Skeletal muscle satellite cell (primary cell): Measurements from ENCODE around the gene CHSY3.

ENCODE experiments used
- H3K27me3 ChIP-seq: 2 replicates; pipeline ENCODE4 v1.7.0; 2013; ENCODE audit warnings: low read length; ENCODE audit not compliant: control insufficient read depth, insufficient read depth
- H3K36me3 ChIP-seq: 2 replicates; pipeline ENCODE4 v1.7.0; 2013; ENCODE audit warnings: mild to moderate bottlenecking, control low read depth, low read length; ENCODE audit not compliant: insufficient read depth
- H3K4me1 ChIP-seq: 2 replicates; pipeline ENCODE4 v1.7.0; 2013; ENCODE audit warnings: low read length; ENCODE audit not compliant: control insufficient read depth, insufficient read depth
- H3K4me2 ChIP-seq: 2 replicates; pipeline ENCODE4 v1.7.0; 2013; ENCODE audit warnings: mild to moderate bottlenecking, low read length
- H3K4me3 ChIP-seq: 2 replicates; pipeline ENCODE4 v1.7.0; 2013; ENCODE audit warnings: low read length
- H3K9ac ChIP-seq: 2 replicates; pipeline ENCODE4 v1.7.0; 2013; ENCODE audit warnings: mild to moderate bottlenecking, low read depth, low read length, moderate library complexity
- H3K9me3 ChIP-seq: replicated peaks from 2 replicates; pipeline ENCODE4 v1.7.0; 2013; ENCODE audit warnings: mild to moderate bottlenecking, control low read depth, low read length

The CHSY3 gene

DNA sequence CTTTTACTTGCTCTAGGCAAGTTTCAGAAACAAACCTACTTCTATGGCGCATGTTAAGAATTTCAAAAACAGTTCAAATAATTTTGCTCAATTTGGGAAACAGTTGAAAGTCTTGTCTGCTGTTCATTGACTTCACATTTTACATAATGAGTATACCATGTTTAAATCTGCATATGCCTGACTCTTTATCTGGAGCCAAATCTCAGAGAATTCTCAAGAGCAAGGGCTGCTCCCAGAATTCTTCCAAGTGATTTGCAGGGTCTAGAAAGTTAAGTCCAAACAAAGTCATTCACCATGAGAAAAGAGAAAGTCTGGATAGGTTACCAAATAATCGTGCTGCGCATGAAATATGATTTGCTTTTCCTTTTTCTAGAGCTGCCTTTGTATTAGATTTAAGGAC, 160.2 kb downstream of the CHSY3 start:
- peaks cover 11% of the 10 kb centered on the region for H3K4me1 ChIP-seq
- H3K36me3 ChIP-seq: no peaks in the 10 kb centered on the region
- H3K9me3 ChIP-seq: peaks cover 5% of the 10 kb centered on the region
- no peak overlapping the region for H3K9ac ChIP-seq
- H3K4me3 ChIP-seq: no peak overlapping the region
- no peaks in the 10 kb centered on the region for H3K27me3 ChIP-seq
- no peak overlapping the region for H3K4me2 ChIP-seq

DNA sequence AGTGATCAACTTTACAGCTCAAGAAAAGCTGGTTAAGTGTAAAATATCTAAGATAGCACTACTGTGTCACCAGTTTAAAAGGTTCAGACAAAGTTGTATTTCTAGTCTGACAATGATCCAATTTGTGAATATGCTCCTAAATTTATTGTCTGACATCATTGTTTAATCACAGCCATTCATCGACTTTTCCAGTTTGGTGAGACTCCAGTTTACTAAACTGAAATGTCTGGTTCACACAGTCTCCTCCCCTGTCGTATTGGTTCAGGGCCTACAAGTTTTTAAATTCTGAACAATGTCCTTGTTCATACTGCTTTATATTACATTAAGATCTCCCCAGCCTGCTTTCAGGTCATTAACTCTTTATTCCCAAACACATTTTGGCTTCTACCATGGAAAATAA, 161.4 kb downstream of the CHSY3 start:
- peaks cover 11% of the 10 kb centered on the region for H3K4me1 ChIP-seq
- no peaks in the 10 kb centered on the region for H3K27me3 ChIP-seq
- H3K4me3 ChIP-seq: no peak overlapping the region
- no peaks in the 10 kb centered on the region for H3K9me3 ChIP-seq
- H3K9ac ChIP-seq: no peak overlapping the region
- no peaks in the 10 kb centered on the region for H3K36me3 ChIP-seq
- no peak overlapping the region for H3K4me2 ChIP-seq

- Histone ChIP-seq H3K9ac (no peak overlapping the region), H3K4me3 (no peak overlapping the region), H3K4me2 (no peak overlapping the region), H3K9me3 (no peaks in the 10 kb centered on the region), H3K36me3 (no peaks in the 10 kb centered on the region), H3K4me1 (peaks cover 11% of the 10 kb centered on the region), H3K27me3 (no peaks in the 10 kb centered on the region)
These were observed 162.4 kb downstream of the CHSY3 start for GRCh38 chr5:130066644-130067043.

- no peak overlapping the region for H3K4me2 ChIP-seq
- H3K4me1 ChIP-seq: peaks cover 11% of the 10 kb centered on the region
- no peak overlapping the region for H3K9ac ChIP-seq
These were observed 163.1 kb downstream of the CHSY3 start for GRCh38 chr5:130067364-130067763.

GRCh38 chr5:130068101-130068500, 163.8 kb downstream of the CHSY3 start:
- no peaks in the 10 kb centered on the region for H3K27me3 ChIP-seq
- H3K4me1 ChIP-seq: peaks cover 11% of the 10 kb centered on the region
- H3K36me3 ChIP-seq: no peaks in the 10 kb centered on the region
- H3K9ac ChIP-seq: no peak overlapping the region
- no peak overlapping the region for H3K4me3 ChIP-seq
- no peak overlapping the region for H3K4me2 ChIP-seq
- no peaks in the 10 kb centered on the region for H3K9me3 ChIP-seq

More at GRCh38 chr5:130067364-130067763, 163.1 kb downstream of the CHSY3 start:
- Histone ChIP-seq H3K36me3 (no peaks in the 10 kb centered on the region), H3K27me3 (no peaks in the 10 kb centered on the region), H3K4me3 (no peak overlapping the region), H3K9me3 (no peaks in the 10 kb centered on the region)

DNA sequence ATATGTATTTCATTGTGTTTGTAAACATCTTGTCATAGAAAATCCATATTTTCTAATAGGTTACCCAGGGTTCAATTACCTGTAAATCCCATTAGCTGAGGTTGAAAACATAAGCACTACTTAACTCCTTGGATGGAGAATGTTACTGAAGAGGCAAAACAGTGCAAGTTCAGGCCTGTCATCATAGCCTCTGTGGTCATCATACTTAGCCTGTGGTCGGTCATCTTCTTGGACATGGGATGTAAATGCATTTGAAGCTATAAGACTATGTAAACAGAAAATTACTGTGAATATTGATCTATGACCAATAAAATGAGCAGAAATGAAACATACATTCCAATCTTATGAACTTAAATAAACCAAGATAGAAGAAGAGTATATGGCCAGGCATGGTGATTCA, 164.7 kb downstream of the CHSY3 start:
- Histone ChIP-seq H3K4me1 (peaks cover 11% of the 10 kb centered on the region), H3K27me3 (no peaks in the 10 kb centered on the region), H3K4me2 (no peak overlapping the region), H3K4me3 (no peak overlapping the region), H3K9ac (no peak overlapping the region), H3K9me3 (no peaks in the 10 kb centered on the region), H3K36me3 (no peaks in the 10 kb centered on the region)

DNA sequence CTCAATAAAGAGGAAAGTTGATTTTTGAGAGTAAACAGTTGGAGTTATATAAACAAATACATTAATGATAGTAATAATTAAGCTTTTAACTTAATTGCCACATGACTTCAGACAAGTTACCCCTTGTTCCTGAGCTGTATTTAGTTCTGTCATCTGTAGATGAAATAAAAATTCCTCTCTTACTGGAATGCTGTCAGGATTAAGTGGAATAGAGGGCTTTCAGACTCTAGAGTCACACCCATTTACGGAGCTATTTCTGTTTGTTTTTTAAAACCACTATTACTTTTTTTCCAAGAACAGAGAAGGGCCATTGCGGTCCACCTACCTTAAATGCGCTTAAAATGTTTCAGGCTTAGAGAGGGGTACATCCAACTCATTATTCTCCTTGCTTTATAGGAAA, 170.6 kb downstream of the CHSY3 start:
- Histone ChIP-seq H3K36me3 (no peaks in the 10 kb centered on the region), H3K9me3 (no peaks in the 10 kb centered on the region), H3K4me1 (no peaks in the 10 kb centered on the region), H3K9ac (no peak overlapping the region), H3K4me2 (no peak overlapping the region), H3K27me3 (no peaks in the 10 kb centered on the region), H3K4me3 (no peak overlapping the region)

- Histone ChIP-seq H3K9ac (no peak overlapping the region), H3K27me3 (no peaks in the 10 kb centered on the region), H3K4me2 (no peak overlapping the region), H3K9me3 (no peaks in the 10 kb centered on the region), H3K4me3 (no peak overlapping the region), H3K4me1 (no peaks in the 10 kb centered on the region), H3K36me3 (no peaks in the 10 kb centered on the region)
These were observed 172.7 kb downstream of the CHSY3 start for GRCh38 chr5:130077007-130077406.

GRCh38 chr5:130078661-130079060, 174.4 kb downstream of the CHSY3 start:
- H3K4me3 ChIP-seq: no peak overlapping the region

GRCh38 chr5:130090569-130091270, 186.5 kb downstream of the CHSY3 start:
- Histone ChIP-seq H3K9me3 (no peaks in the 10 kb centered on the region), H3K4me1 (no peaks in the 10 kb centered on the region), H3K27me3 (no peaks in the 10 kb centered on the region), H3K4me3 (no peak overlapping the region), H3K4me2 (no peak overlapping the region), H3K9ac (no peak overlapping the region), H3K36me3 (no peaks in the 10 kb centered on the region)

More at GRCh38 chr5:130078661-130079060, 174.4 kb downstream of the CHSY3 start:
- H3K9me3 ChIP-seq: no peaks in the 10 kb centered on the region
- no peaks in the 10 kb centered on the region for H3K4me1 ChIP-seq
- no peak overlapping the region for H3K4me2 ChIP-seq
- H3K27me3 ChIP-seq: no peaks in the 10 kb centered on the region
- no peak overlapping the region for H3K9ac ChIP-seq
- H3K36me3 ChIP-seq: no peaks in the 10 kb centered on the region

GRCh38 chr5:130092991-130093390, 188.7 kb downstream of the CHSY3 start:
- no peaks in the 10 kb centered on the region for H3K27me3 ChIP-seq
- H3K9me3 ChIP-seq: no peaks in the 10 kb centered on the region

GRCh38 chr5:130096483-130096882, 192.2 kb downstream of the CHSY3 start:
- Histone ChIP-seq H3K9ac (no peak overlapping the region), H3K36me3 (no peaks in the 10 kb centered on the region), H3K27me3 (no peaks in the 10 kb centered on the region), H3K4me1 (no peaks in the 10 kb centered on the region), H3K4me3 (no peak overlapping the region), H3K9me3 (no peaks in the 10 kb centered on the region), H3K4me2 (no peak overlapping the region)

More at GRCh38 chr5:130092991-130093390, 188.7 kb downstream of the CHSY3 start:
- Histone ChIP-seq H3K4me3 (no peak overlapping the region), H3K4me1 (no peaks in the 10 kb centered on the region), H3K36me3 (no peaks in the 10 kb centered on the region), H3K9ac (no peak overlapping the region), H3K4me2 (no peak overlapping the region)
